HG03025 (cell line): ENCODE results near the gene MAMDC4.

Experiments
- ATAC-seq: cut with Tn5 transposase; IDR thresholded peaks from one replicate; pipeline ENCODE4 v1.9.1; 2021; ENCODE audit warnings: mild to moderate bottlenecking, moderate library complexity; ENCODE audit not compliant: unreplicated experiment, low FRiP score

MAMDC4 gene

GRCh38 chr9:136885950-136886578 lies 33.9 kb downstream of the MAMDC4 start, which contains the start of gene TRAF2:
Gene TRAF2 (plus strand): TSS chr9:136886516. CDS start chr9:136898741, 12,225 bp downstream.
- ATAC-seq, result peak; percentile 65

- peak; percentile 35 for ATAC-seq
These were observed 34.8 kb downstream of the MAMDC4 start for GRCh38 chr9:136886610-136887597.

- ATAC-seq, result no peak
These were observed 36.3 kb downstream of the MAMDC4 start for GRCh38 chr9:136888454-136888853.

- no peak for ATAC-seq
These were observed 37.7 kb downstream of the MAMDC4 start for GRCh38 chr9:136889858-136890257.

- no peak for ATAC-seq
These were observed 38.5 kb downstream of the MAMDC4 start for GRCh38 chr9:136890661-136891060.

- no peak for ATAC-seq
These were observed 43.9 kb downstream of the MAMDC4 start for GRCh38 chr9:136896027-136896426.

- ATAC-seq, result no peak
These were observed 46.4 kb downstream of the MAMDC4 start for GRCh38 chr9:136898483-136899100.

- ATAC-seq, result no peak
These were observed 47.0 kb downstream of the MAMDC4 start for GRCh38 chr9:136899196-136899595.

GRCh38 chr9:136900556-136900955 lies 48.4 kb downstream of the MAMDC4 start:
- ATAC-seq, result no peak

- ATAC-seq, result no peak
These were observed 48.9 kb downstream of the MAMDC4 start for GRCh38 chr9:136900988-136901515.

GRCh38 chr9:136901516-136902258 lies 49.5 kb downstream of the MAMDC4 start:
- ATAC-seq, result peak; percentile 36

- peak; percentile 27 for ATAC-seq
These were observed 50.2 kb downstream of the MAMDC4 start for GRCh38 chr9:136902259-136902821.

- no peak for ATAC-seq
These were observed 51.0 kb downstream of the MAMDC4 start for GRCh38 chr9:136903041-136903554.

- ATAC-seq, result no peak
These were observed 54.1 kb downstream of the MAMDC4 start for GRCh38 chr9:136906266-136906665.

- no peak for ATAC-seq
These were observed 55.1 kb downstream of the MAMDC4 start for GRCh38 chr9:136907011-136907914.
